Measurements from ENCODE around the gene DOC2B.

Gene DOC2B

DNA sequence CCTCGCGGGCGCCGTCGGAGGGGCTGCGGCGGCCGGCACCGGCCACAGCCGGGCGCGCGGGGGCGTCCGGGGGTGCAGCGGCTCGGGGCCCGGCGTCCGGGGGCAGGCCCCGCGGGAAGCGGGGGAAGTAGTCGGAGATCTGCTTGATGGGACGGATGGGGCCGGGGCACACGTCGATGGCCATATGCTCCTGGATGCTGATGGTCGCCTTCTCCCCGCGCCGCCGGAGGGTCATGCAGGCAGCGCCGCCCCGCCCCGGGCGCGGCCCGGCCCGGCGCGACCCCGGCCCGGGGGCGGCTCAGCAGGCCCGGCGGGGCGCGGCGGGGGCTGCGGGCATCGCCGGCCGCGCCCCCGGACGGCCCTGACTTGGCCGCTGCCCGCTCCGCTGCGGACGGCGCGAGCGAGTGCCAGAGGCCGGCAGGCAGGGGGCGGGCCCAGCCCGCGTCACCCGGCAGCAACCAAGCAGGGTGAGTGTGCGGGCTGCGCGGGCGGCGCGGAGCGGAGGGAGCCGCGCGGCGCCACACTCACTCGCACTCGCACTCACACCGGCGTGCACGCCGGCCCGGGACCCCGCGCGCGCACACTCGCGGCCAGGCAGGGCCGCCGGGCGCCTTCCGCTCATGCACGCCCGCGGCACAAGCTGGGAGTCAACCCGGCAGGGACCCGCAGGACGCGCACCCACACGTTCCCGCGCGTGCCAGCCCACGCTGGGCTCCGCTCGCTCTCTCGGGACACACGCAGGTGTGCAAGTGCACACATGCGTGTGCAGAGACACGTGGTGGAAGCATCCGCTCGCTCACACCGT lies at the start of gene DOC2B:
TSS of gene DOC2B (minus strand) at position 406 of the 805 bp plus-strand sequence. CDS start at position 235, 171 bp downstream.
- TF ChIP-seq, protein P1, sequence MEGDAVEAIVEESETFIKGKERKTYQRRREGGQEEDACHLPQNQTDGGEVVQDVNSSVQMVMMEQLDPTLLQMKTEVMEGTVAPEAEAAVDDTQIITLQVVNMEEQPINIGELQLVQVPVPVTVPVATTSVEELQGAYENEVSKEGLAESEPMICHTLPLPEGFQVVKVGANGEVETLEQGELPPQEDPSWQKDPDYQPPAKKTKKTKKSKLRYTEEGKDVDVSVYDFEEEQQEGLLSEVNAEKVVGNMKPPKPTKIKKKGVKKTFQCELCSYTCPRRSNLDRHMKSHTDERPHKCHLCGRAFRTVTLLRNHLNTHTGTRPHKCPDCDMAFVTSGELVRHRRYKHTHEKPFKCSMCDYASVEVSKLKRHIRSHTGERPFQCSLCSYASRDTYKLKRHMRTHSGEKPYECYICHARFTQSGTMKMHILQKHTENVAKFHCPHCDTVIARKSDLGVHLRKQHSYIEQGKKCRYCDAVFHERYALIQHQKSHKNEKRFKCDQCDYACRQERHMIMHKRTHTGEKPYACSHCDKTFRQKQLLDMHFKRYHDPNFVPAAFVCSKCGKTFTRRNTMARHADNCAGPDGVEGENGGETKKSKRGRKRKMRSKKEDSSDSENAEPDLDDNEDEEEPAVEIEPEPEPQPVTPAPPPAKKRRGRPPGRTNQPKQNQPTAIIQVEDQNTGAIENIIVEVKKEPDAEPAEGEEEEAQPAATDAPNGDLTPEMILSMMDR (IDR thresholded peaks at IDR 0.05; ENCODE audit: low read depth, low read length) = no peak
- no peak within 1 kb of the TSS for H3K4me3 ChIP-seq (ENCODE audit: low read depth, low read length)

DNA sequence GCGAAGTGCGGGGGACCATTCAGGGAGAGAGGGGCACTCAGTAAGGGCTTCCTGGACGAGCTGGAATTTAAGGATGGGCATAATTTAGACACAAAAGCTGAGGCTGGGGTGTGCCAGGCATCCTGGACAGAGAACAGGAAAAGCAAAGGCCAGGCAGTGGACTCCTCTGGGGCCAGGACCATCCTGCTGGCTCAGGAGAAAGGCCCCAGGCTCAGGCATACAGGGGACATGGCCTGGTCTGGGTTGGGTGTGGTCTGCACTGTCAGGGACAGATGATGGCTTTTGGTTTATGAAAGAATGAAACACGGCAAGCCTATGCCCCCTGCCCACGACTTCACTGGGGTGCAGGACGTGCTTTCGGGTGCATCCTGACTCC lies 48.9 kb upstream of the DOC2B start:
- TF ChIP-seq, protein P1 (IDR thresholded peaks at IDR 0.05; ENCODE audit: low read depth, low read length) = no peak
- no peak overlapping the region for H3K4me3 ChIP-seq (ENCODE audit: low read depth, low read length)

- no peak overlapping the region for H3K4me3 ChIP-seq (ENCODE audit: low read depth, low read length)
- TF ChIP-seq, protein P1 (IDR thresholded peaks at IDR 0.05; ENCODE audit: low read depth, low read length) = no peak
These were observed 48.4 kb upstream of the DOC2B start for GRCh38 chr17:229709-230394.

DNA sequence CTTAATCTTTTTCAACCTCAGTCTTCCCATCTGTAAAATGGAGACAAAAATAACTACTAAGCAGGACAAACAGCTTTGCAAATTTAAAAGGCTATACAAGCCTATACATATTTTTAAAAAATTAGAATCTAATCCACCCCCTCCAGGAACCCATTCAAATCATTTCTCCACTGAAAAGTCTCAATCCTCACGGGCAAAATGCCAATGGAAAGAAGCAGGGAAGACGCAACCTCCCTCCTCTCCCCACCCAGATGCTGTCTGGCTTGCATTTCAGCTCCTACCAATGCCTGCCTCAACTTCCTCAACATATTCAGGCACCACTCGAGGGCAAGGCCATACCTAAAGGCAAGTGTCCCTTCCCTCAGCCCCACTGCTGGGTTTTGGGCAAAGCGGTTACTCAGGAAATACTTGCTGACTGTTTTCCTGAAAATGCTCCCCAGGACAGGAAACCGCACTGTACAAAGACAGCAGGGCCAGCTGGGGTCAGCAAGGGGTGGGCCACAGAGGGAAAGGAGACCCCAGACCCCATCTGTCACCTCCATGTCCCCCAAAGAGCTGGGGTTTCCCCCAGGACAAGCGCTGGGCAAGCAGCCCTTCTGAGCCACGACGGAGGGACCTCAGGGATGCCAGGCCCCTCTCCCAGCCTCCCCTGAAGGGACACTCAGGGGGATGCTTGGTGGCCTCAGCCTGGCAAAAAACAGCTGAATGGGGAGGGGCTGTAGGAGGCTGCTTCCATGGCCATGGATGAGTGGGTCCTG lies 47.7 kb upstream of the DOC2B start:
- H3K4me3 ChIP-seq (ENCODE audit: low read depth, low read length) = no peak overlapping the region
- TF ChIP-seq, protein P1 (IDR thresholded peaks at IDR 0.05; ENCODE audit: low read depth, low read length) = no peak

GRCh38 chr17:227946-228615 lies 46.6 kb upstream of the DOC2B start:
- TF ChIP-seq, protein P1 (IDR thresholded peaks at IDR 0.05; ENCODE audit: low read depth, low read length) = no peak
- no peak overlapping the region for H3K4me3 ChIP-seq (ENCODE audit: low read depth, low read length)

DNA sequence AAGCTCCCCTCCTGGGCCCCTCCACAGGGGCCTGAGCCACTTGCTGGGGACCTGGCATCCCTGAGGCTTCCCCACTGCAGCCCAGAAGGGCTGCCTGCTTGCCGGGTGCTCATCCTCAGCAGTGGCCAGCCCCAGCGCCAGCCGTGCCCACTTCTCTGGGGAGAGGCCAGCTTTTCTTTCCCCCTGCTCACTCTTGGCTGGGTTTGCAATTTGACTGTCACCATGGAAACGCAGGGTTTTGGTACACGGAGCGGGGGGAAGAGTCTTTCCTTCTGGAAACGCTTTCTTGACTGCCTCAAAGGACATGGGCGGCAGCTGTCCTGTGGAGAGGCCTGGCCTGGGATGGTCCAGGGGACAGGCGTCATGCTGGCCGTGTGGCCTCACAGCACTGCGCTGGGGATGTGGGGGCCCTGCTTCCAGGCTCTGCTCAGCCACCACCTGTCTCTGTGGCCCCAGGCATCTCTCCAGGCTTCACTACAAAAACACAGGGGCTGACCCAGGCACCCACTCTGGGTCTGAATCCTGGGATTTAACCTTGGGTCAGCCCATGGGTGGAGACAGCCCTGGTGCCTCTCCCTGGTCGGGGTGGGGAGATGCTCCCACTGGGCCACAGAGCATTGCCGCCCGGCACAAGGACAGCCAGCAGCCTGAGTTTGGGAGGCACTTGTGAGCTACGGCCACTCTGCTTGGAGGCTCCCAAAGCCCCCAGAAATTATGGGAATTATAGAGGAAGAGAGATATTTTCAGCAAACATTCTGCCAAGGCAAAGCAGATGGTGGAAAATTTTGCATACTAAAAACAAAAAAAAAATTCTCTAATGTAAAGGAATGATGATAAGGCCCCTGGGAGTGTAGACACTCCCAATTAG lies 45.9 kb upstream of the DOC2B start:
- H3K4me3 ChIP-seq (ENCODE audit: low read depth, low read length) = no peak overlapping the region
- TF ChIP-seq, protein P1 (IDR thresholded peaks at IDR 0.05; ENCODE audit: low read depth, low read length) = no peak

Data from WI38 (cell line).